ENCODE data around the gene SLC17A1. TPM values are rescaled to one million over a fixed set of nuclear protein-coding genes. Genes with fewer than 3 reads are reported as not detected.

SLC17A1 gene
- total and polyA plus RNA-seq, 2 of the 4 experiments (the other 2 are of a cell fraction) = not detected

DNA sequence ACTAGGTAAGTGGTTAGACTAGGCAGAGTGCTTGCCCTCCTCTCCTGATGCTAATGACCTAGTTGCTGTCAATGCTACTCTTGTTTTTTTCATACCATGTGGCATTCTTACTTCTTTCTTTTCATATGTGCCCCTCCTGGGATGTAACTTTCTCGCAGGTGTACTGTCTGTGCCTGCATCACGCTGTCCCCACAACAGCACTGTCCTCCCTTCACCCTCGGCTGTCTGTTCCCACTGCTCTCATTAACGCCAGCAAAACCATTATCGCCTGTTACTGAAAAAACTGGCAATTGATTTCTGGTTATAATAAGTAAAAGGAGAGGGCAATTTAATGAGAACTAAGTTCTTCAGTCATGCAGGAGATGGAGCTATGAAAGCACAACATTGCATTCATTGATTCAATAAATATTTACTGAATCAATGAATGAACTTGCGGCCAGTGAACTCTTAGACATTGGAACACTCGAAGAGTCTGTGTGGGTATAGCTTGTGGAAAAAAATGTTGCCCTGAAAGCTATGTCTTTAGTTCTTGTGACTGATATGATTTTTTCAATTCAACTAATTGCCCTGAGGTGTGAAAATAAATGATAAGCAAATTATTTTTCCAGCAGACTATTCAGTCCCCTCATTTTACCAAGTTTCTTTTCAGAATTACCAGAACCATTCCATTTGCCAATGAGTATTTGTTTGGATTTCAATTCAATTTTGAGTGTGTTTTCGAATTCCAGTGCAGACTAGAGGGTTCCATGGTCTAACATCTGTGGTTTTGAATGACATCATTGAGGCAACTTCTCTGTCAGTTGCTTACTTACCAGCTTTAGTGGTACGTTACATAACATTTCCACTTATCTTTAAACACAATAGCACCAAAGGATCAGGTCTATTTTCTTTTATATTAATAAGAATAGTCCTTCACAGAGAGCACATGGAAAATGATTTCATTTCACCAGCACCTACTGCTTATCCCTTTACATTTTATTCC lies 75.2 kb downstream of the SLC17A1 start (continued):
- TF ChIP-seq BHLHE40 (IDR thresholded peaks at IDR 0.05; ENCODE audit: low read depth, low read length) = no peak

DNA sequence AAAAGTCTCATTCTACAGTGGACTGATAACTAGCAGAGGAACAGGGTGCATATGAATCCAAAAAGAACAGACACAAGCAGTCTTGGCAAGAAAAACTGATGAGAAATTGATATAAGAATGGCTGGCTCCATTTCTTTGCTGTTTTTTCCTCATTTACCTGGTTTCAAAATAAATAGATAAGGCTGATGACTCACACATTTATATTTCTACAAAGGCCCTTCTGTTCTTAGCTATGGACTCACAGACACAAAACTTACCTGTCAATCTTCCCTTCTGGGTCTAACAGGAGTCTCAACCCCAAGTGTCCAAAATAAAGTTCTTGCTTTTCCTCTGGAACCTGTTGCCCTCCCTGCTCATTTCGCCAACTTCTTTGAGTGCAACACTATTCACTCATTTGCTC lies 76.4 kb downstream of the SLC17A1 start:
- Histone ChIP-seq H3K18ac (ENCODE audit: low read depth, low read length) (no peak overlapping the region), H3K9ac (ENCODE audit: low read depth, low read length) (no peak overlapping the region), H3K56ac (ENCODE audit: extremely low read depth, insufficient read depth, low read length) (no peak overlapping the region), H3K23ac (ENCODE audit: low read depth, low read length) (no peak overlapping the region), H2AK5ac (ENCODE audit: low read depth, low read length) (no peak overlapping the region), H2BK5ac (ENCODE audit: low read depth, low read length, poor library complexity, severe bottlenecking) (no peak overlapping the region), H3K4me2 (ENCODE audit: low read depth, low read length) (no peak overlapping the region), H3K79me1 (ENCODE audit: low read depth in 1 of 2, low read length in 2 of 2) (no peaks in the 10 kb centered on the region), H3K36me3 (ENCODE audit: control insufficient read depth, insufficient read depth, low read length) (no peaks in the 10 kb centered on the region), H4K8ac (ENCODE audit: low read depth in 2 of 2, low read length in 2 of 2) (no peak overlapping the region), H2BK120ac (ENCODE audit: low read depth, low read length) (no peak overlapping the region), H3K4ac (ENCODE audit: low read depth, low read length) (no peak overlapping the region), H3K27ac (ENCODE audit: insufficient read depth, low read length) (no peak overlapping the region), H4K20me1 (ENCODE audit: insufficient read depth, low read length) (no peaks in the 10 kb centered on the region), H3K27me3 (ENCODE audit: control insufficient read depth, insufficient read depth, low read length) (no peaks in the 10 kb centered on the region), H4K5ac (ENCODE audit: low read depth, low read length) (no peak overlapping the region), H3K14ac (replicated peaks; ENCODE audit: low read depth, low read length) (no peak overlapping the region), H3K9me1 (ENCODE audit: insufficient read depth, low read length) (no peaks in the 10 kb centered on the region), H4K91ac (ENCODE audit: insufficient read depth, low read depth, low read length) (no peak overlapping the region), H3K4me1 (ENCODE audit: control insufficient read depth, insufficient read depth, low read length) (no peaks in the 10 kb centered on the region), H3K4me3 (ENCODE audit: insufficient read depth, low read depth, low read length) (no peak overlapping the region), H2BK15ac (ENCODE audit: low read depth, low read length) (no peak overlapping the region), H2AK9ac (replicated peaks; ENCODE audit: low read depth, low read length, poor library complexity) (no peak overlapping the region), H2BK20ac (ENCODE audit: low read depth, low read length) (no peak overlapping the region), H3K9me3 (ENCODE audit: control insufficient read depth, insufficient read depth, low read length) (no peaks in the 10 kb centered on the region), H2AFZ (replicated peaks; ENCODE audit: low read length, poor library complexity) (no peak overlapping the region)
- POLR2A ChIA-PET (ENCODE audit: unreplicated experiment) = no interaction called here
- no TSS peak for BruUV-seq (replicated peaks)
- WGBS, 2 experiments (ENCODE audit: extremely low coverage in 2 of 2, insufficient read length in 1 of 2) = 73% methylated on average over 1 of the region's 1 CpG; no CpG with 5 or more reads in 1 of the 2 experiments
- intact Hi-C loops (cut with micrococcal nuclease) (no loop called here), dilution Hi-C loops (cut with HindIII; ENCODE audit: low sequenced_read_pairs, unreplicated experiment) (no loop called here), in situ Hi-C loops (cut with MboI; ENCODE audit: low sequenced_read_pairs) (no loop called here)
- DNase-seq (no peak), ATAC-seq (ENCODE audit: low read depth) (no peak)
- CTCF ChIA-PET = no interaction called here
- TF ChIP-seq RFX5 (IDR thresholded peaks at IDR 0.05; ENCODE audit: low read depth, low read length) = no peak
